H9 (cell line): ENCODE data around the gene ZNF735. TPM values are rescaled to one million over a fixed set of nuclear protein-coding genes. Genes with fewer than 3 reads are reported as not detected.

Experiments
- DNase-seq: peaks from one replicate; pipeline ENCODE4 v3.0.0-alpha.2; 2017
- H2AFZ ChIP-seq: one replicate; pipeline ENCODE4 v1.6.1; 2013; ENCODE audit warnings: mild to moderate bottlenecking, low read length, control low read depth, moderate library complexity
- H2AK5ac ChIP-seq: 2 replicates; pipeline ENCODE4 v1.6.1; 2013; ENCODE audit warnings: low read length, control low read depth, mixed read lengths; ENCODE audit not compliant: insufficient read length
- H2BK120ac ChIP-seq: one replicate; pipeline ENCODE4 v1.6.1; 2013; ENCODE audit warnings: low read depth, mild to moderate bottlenecking, low read length, control low read depth, inconsistent platforms; ENCODE audit not compliant: poor library complexity, severe bottlenecking
- H2BK12ac ChIP-seq: 2 replicates; pipeline ENCODE4 v1.6.1; 2013; ENCODE audit warnings: low read length, control low read depth, mixed read lengths, low read depth; ENCODE audit not compliant: insufficient read length
- H2BK15ac ChIP-seq: 2 replicates; pipeline ENCODE4 v1.6.1; 2013; ENCODE audit warnings: low read depth, low read length, control low read depth
- H2BK20ac ChIP-seq: one replicate; pipeline ENCODE4 v1.6.1; 2013; ENCODE audit warnings: low read depth, mild to moderate bottlenecking, low read length, control low read depth, inconsistent platforms; ENCODE audit not compliant: poor library complexity, severe bottlenecking
- H2BK5ac ChIP-seq: 2 replicates; pipeline ENCODE4 v1.6.1; 2013; ENCODE audit warnings: low read length, control low read depth, mixed read lengths; ENCODE audit not compliant: insufficient read length
- H3K14ac ChIP-seq: 2 replicates; pipeline ENCODE4 v1.6.1; 2013; ENCODE audit warnings: low read length, control low read depth; ENCODE audit not compliant: insufficient read depth
- H3K18ac ChIP-seq: 2 replicates; pipeline ENCODE4 v1.6.1; 2013; ENCODE audit warnings: low read depth, mild to moderate bottlenecking, mixed read lengths, low read length, control low read depth; ENCODE audit not compliant: insufficient read length
- H3K23ac ChIP-seq: 2 replicates; pipeline ENCODE4 v1.6.1; 2013; ENCODE audit warnings: low read length, control low read depth, mixed read lengths, low read depth; ENCODE audit not compliant: insufficient read length
- H3K23me2 ChIP-seq: 2 replicates; pipeline ENCODE4 v1.6.1; 2013; ENCODE audit warnings: low read depth, mild to moderate bottlenecking, mixed read lengths, low read length, control low read depth; ENCODE audit not compliant: insufficient read length, poor library complexity, severe bottlenecking
- H3K27ac ChIP-seq: 2 replicates; pipeline ENCODE4 v1.5.1; 2013; ENCODE audit warnings: low read length, control low read depth, mixed read lengths, low read depth; ENCODE audit not compliant: insufficient read length
- H3K27me3 ChIP-seq: 2 replicates; pipeline ENCODE4 v1.6.1; 2013; ENCODE audit warnings: low read length, control low read depth, inconsistent platforms; ENCODE audit not compliant: insufficient read depth
- H3K4ac ChIP-seq: 2 replicates; pipeline ENCODE4 v1.6.1; 2013; ENCODE audit warnings: low read depth, mild to moderate bottlenecking, control low read depth, inconsistent platforms, low read length, moderate library complexity
- H3K4me1 ChIP-seq: 2 replicates; pipeline ENCODE4 v1.6.1; 2013; ENCODE audit warnings: low read length, control low read depth, inconsistent platforms; ENCODE audit not compliant: insufficient read depth
- H3K4me2 ChIP-seq: 2 replicates; pipeline ENCODE4 v1.6.1; 2013; ENCODE audit warnings: low read length, control low read depth, mixed read lengths; ENCODE audit not compliant: insufficient read length, insufficient read depth
- H3K56ac ChIP-seq: 2 replicates; pipeline ENCODE4 v1.6.1; 2013; ENCODE audit warnings: low read depth, mild to moderate bottlenecking, mixed read lengths, low read length, control low read depth; ENCODE audit not compliant: insufficient read length
- H3K79me1 ChIP-seq: 2 replicates; pipeline ENCODE4 v1.6.1; 2013; ENCODE audit warnings: low read depth, mild to moderate bottlenecking, moderate library complexity, low read length, control low read depth, inconsistent platforms; ENCODE audit not compliant: insufficient read depth, poor library complexity, severe bottlenecking
- H3K79me2 ChIP-seq: 2 replicates; pipeline ENCODE4 v1.6.1; 2013; ENCODE audit warnings: low read length, control low read depth, inconsistent platforms; ENCODE audit not compliant: insufficient read depth
- H3K9ac ChIP-seq: 2 replicates; pipeline ENCODE4 v1.6.1; 2013; ENCODE audit warnings: low read length, control low read depth, mixed read lengths; ENCODE audit not compliant: insufficient read length; ENCODE audit errors: extremely low read depth
- H3K9me3 ChIP-seq: one replicate; pipeline ENCODE4 v1.6.1; 2013; ENCODE audit warnings: low read depth, low read length, inconsistent platforms; ENCODE audit not compliant: control insufficient read depth
- H3T11ph ChIP-seq: one replicate; pipeline ENCODE4 v1.6.1; 2013; ENCODE audit warnings: mild to moderate bottlenecking, low read length, control low read depth, inconsistent platforms
- H4K20me1 ChIP-seq: one replicate; pipeline ENCODE4 v1.6.1; 2013; ENCODE audit not compliant: control insufficient read depth, insufficient read length, insufficient read depth
- H4K5ac ChIP-seq: 2 replicates; pipeline ENCODE4 v1.6.1; 2013; ENCODE audit warnings: low read depth, mild to moderate bottlenecking, mixed read lengths, low read length, control low read depth; ENCODE audit not compliant: insufficient read length
- H4K8ac ChIP-seq: replicated peaks from 2 replicates; pipeline ENCODE4 v1.6.1; 2013; ENCODE audit warnings: low read length, control low read depth, mixed read lengths, low read depth; ENCODE audit not compliant: insufficient read length
- H4K91ac ChIP-seq: 2 replicates; pipeline ENCODE4 v1.6.1; 2013; ENCODE audit warnings: low read depth, mild to moderate bottlenecking, moderate library complexity, mixed read lengths, low read length, control low read depth; ENCODE audit not compliant: insufficient read length
- H3K27ac Mint-ChIP-seq, 3 experiments: 2 replicates in 2 of 3; 3 replicates in 1 of 3; pipeline ENCODE4 v1.8.0; 2020 to 2021; ENCODE audit warnings: mixed read lengths in 3 of 3, mild to moderate bottlenecking in 1 of 3, moderate library complexity in 1 of 3
- H3K27me3 Mint-ChIP-seq: 2 replicates; pipeline ENCODE4 v1.8.0; 2021; ENCODE audit warnings: low read depth, mild to moderate bottlenecking, moderate library complexity, mixed read lengths
- H3K36me3 Mint-ChIP-seq, 3 experiments: 2 replicates in 2 of 3; 3 replicates in 1 of 3; pipeline ENCODE4 v1.8.0; 2020 to 2021; ENCODE audit warnings: low read depth in 3 of 3, mixed read lengths in 3 of 3; ENCODE audit not compliant: insufficient read depth in 1 of 3
- H3K4me1 Mint-ChIP-seq, 2 experiments: 2 replicates each; pipeline ENCODE4 v1.8.0; 2020; ENCODE audit warnings: mixed read lengths in 2 of 2
- H3K4me3 Mint-ChIP-seq, 2 experiments: 2 replicates in 1 of 2; 3 replicates in 1 of 2; pipeline ENCODE4 v1.8.0; 2020 to 2021; ENCODE audit warnings: mild to moderate bottlenecking in 2 of 2, mixed read lengths in 2 of 2, moderate library complexity in 1 of 2
- H3K9me3 Mint-ChIP-seq, 2 experiments: 2 replicates in 1 of 2; 3 replicates in 1 of 2; pipeline ENCODE4 v1.8.0; 2020; ENCODE audit warnings: mild to moderate bottlenecking in 2 of 2, mixed read lengths in 2 of 2, moderate library complexity in 1 of 2
- CTCF ChIP-seq: fragments of 200-600 bp; sonication (generic); conservative IDR thresholded peaks from 3 replicates; pipeline ENCODE4 v1.8.0; 2021; ENCODE audit warnings: antibody characterized with exemption, mild to moderate bottlenecking
- WGBS: extraction: QIAGEN DNeasy Blood & Tissue Kit; methylation state at CpG from one replicate; pipeline ENCODE4 v1.1.7; 2013; ENCODE audit warnings: missing lambda C conversion rate, low lambda C conversion rate, mixed read lengths; ENCODE audit not compliant: insufficient read length; ENCODE audit errors: extremely low coverage; 5-methylcytosine and 5-hydroxymethylcytosine counted together
- total RNA-seq: library from RNA; stranded (reverse); gene quantifications from 2 replicates; pipeline ENCODE4 v1.2.1, GENCODE V29; 2021

ZNF735 gene
- total RNA-seq, 1 experiment from 2014 or later, result not detected

GRCh38 chr7:64184376-64184775, 22.6 kb upstream of the ZNF735 start:
- H3K4me3 Mint-ChIP-seq, result no peak overlapping the region
- Histone ChIP-seq H3K4me2 (no peak overlapping the region), H3K27ac (no peak overlapping the region), H2BK15ac (no peak overlapping the region), H3K79me2 (no peaks in the 10 kb centered on the region), H3K79me1 (no peaks in the 10 kb centered on the region), H4K8ac (no peak overlapping the region), H2BK12ac (no peak overlapping the region), H2BK5ac (no peak overlapping the region), H3K9me3 (peaks cover 56% of the 10 kb centered on the region), H3K4ac (no peak overlapping the region), H3K4me1 (no peaks in the 10 kb centered on the region), H2AFZ (no peak overlapping the region), H2BK20ac (no peak overlapping the region), H4K20me1 (no peaks in the 10 kb centered on the region), H3T11ph (no peak overlapping the region), H3K23ac (no peak overlapping the region), H3K18ac (no peak overlapping the region), H3K27me3 (no peaks in the 10 kb centered on the region; the same call in 1 of the 2 replicates), H3K9ac (no peak overlapping the region), H2AK5ac (no peak overlapping the region), H2BK120ac (no peak overlapping the region), H4K91ac (no peak overlapping the region), H3K14ac (no peak overlapping the region), H3K23me2 (no peaks in the 10 kb centered on the region), H3K56ac (no peak overlapping the region), H4K5ac (no peak overlapping the region)
- H3K36me3 Mint-ChIP-seq, result peaks cover 11 to 24% (median 12%) of the 10 kb centered on the region in 3 experiments; a peak in 5 of 7 replicates
- no peaks in the 10 kb centered on the region for H3K4me1 Mint-ChIP-seq
- no peak overlapping the region for H3K27ac Mint-ChIP-seq
- TF ChIP-seq CTCF, result no peak
- H3K27me3 Mint-ChIP-seq, result peaks cover 2% of the 10 kb centered on the region
- WGBS, result no CpG with 5 or more reads among the region's 12 CpGs
- no peak for DNase-seq
- H3K9me3 Mint-ChIP-seq, result peaks cover 72 to 91% of the 10 kb centered on the region in 2 experiments
